SW 1271 (cell line): ENCODE measurements around the gene MED27.

Source experiments
- DNase-seq, 2 experiments: peaks; one replicate each; lab custom pipeline; 2025; lab: John Stamatoyannopoulos, UW

Gene MED27

DNA sequence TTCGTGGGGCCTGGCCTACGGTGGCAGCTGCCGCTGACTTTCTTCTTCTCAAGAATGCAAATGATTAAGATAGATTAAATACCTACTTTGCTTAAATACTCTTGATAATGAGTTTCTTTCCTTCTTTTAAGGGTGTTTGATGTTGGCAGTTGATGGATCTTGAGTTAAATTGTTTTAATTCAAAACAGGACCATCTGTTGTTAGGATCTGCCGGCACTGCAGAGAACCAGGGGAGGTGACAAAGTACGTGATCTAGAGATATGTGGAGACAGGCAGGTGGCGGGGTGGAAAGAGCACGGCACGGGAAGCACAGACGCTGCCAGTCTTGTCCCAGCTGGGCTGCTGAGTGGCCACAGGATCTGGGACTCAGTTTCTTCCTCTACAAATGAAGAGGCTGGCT lies 37.9 kb downstream of the MED27 start:
- DNase-seq: no peak

DNA sequence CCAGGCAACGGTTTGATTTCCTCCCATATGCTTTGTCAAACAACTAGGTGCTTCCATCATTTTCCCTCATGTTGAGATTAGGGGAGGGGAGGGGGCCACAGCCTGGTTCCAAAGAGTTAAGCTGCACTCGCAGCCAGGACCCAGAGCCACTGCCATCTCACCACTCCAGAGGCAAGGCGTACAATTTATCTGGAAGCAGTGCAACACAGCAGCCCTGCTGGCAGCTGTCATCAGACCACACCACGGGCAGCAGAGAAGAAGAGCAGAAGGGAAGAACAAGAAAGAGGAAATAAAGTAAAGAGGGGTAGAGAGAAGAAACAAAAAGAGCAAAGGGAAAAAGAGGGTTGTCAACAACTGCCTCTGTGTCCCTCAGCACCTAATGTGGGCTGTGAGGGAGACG lies 38.9 kb downstream of the MED27 start:
- DNase-seq: no peak

DNA sequence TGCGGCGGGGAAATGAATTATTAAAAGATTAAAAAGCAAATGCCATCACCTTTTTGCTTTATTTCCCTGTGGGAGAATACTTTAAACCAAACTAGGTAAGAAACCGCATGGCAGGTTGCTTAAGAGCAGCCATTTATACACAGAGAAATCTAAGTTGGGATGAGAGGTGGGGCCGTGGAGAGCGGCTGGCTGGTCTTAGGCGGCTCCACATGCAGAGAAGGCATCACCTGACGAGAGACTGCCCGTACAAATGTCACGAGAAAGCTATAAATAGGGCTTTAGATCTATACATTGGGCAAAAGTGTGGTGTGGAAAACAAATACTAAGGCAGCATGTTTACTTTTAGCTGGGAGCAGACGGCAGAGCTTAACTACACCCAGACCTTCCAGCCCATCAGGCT lies 39.4 kb downstream of the MED27 start:
- DNase-seq: no peak

DNA sequence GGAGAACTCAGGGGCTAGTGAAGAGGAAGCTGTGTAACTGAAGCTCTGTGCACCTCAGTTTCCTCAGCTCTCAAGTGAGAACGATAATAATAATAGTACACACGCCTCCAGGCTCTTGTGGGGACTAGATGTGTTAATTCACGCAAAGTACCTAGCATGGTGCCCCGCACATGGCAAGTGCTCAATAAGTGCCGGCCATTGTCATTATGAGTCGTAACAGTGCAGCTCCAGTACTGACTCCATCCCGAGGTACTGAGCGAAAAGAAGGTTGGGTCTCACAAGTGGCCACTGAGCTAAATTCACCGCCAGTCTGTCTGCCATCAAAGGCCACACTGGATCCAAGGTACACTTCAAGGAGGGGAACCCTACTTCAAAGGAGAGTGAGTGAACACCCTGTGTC lies 40.4 kb downstream of the MED27 start:
- DNase-seq: no peak

DNA sequence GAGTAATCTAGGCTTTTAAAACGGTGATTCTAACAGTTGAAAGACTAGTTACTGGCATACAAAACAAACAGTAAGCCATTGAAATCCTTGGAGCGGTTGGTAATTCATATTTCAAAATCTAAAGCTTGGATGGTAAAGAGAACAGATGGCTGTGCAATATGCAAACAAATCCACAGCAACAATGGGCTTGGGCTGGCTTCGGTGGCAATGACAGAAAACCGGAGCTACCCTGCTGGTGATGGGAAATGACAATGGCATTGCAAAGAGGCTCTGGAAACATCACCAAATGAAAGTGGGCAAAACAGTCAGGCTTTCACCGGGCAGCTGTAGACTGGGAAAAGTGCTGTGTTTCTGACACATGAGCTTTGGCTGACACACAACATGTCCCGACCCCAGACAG lies 42.2 kb downstream of the MED27 start:
- DNase-seq: no peak

DNA sequence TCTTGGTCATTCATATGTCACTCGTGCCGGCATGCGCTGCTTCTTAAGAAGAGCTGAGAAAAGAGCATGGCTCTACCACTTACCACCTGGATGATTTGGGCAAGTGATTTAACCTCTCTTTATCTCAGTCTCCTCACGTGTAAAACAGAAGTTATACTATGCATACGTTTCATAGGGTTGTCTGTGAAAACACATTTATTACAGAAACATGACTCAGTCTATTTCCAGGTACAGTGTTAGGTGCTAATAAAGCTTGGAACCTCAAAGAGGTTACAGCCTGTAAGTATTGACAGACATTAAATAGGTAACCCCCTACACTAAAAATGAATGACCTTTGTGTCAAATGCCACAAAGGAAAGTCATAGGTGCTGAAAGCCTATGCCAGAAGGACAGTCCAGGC lies 43.1 kb downstream of the MED27 start:
- no peak for DNase-seq

DNA sequence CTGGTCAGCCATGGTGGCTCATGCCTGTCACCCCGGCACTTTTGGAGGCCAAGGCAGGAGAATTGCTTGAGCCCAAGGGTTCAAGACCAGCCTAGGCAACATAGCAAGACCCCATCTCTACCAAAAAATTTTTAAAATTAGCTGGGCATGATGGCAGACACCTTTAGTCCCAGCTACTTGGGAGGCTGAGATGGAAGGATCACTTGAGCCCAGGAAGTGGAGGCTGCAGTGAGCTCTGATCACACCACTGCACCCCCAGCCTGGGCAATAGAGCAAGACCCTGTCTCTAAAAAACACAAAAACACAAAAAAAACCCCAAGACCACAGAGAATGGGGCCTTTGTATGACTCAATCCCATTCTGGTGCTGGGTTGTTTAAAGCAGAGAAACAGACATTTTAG lies 44.0 kb downstream of the MED27 start:
- no peak for DNase-seq

DNA sequence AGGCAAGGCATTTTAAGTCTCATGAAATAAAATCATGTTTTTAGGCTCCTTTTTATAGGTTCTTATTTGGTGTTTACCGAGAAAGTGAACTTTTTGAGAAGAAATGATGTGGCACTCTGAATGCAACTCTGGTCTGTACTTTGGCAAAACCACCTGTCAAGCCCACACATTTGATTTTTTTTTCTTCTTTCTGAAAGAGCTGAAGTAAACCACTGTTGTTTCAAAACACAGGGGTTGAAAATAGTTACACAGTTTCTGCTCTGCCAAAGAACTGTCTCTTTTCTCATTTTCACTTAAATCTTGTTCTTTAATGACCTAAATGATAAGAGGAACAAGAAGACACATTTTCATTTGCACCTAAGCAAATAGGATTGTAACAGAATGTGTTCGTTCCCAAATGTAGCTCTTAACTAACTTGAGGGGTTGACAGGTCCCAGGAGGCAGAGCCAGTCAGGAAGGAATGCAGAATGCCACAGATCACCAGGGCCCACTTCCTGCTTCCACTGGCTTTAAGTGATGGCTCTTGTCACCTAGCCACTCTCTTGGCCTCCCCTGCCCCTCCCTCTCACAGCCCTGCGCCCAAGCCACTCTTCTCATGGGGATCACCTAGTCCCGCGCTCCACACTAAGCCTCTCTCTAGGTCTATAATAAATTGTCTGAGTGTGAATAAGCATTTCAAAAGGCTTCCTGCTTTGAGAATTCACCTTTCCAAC lies 47.3 kb downstream of the MED27 start:
- no peak for DNase-seq

DNA sequence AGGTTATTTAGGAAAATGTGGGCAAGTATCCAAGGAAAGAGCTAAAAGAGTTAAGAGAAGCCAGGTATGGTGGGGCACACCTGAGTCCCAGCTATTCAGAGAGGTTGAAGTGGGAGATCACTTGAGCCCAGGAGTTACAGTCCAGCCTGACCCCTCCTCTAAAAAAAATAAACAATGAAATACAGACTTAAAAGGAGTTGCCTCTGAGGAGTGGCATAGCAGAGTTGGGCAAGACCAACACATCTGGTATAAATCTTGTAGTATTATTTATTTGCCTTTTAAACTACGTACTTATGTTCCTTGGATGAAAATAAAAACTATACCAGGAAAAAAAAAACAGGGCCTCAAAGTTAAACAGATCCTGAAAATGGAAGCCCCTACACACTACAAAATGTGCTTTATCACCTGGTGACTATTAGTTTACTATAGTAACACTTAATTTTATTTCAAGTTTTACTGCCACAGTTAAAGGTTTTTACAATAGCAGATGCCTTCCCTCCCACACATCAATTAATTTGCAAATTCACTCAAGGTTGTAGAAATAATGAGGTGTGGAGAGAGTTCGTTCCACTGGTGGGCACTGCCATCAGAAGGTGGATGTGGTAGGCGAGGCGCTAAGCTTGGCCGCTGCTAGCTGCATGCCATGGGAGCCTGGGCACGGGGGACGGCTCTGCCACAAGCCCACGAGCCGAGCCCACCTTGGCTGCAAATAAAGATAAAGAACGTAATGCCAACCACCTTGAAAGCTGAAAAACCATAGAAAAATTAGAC lies 48.0 kb downstream of the MED27 start:
- DNase-seq: no peak

DNA sequence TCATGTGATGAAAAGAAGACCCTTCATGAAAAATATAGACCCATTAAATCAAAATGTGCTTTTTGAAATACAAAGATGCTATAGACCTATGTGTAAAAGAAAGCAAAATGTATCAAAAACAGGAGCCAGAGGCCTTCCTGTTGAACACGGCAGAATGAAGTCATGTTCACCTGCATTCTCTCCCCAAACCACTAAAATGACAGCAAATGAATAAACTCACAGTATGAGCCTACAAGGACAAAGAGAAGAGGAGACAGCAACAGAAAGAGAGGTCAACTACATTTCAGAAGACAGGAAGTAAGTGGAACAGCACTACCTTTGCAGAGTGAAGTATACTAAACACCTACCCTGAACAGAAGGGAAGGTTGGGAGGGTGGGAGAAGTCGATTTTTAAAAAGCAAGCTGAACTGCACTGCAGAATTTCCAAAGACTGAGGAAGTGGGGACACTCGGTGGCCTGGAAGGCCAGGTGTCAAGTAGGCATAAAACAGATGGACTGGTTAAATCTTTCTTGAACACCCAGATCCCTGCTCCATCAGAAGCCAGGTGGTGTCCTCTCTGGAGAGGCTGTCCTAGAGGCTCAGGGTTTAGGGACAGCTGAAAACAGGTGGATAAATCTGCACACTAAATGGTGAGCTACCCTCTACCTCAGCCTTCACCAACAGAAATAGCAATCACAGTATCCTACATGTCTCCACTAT lies 48.9 kb downstream of the MED27 start:
- DNase-seq: no peak

DNA sequence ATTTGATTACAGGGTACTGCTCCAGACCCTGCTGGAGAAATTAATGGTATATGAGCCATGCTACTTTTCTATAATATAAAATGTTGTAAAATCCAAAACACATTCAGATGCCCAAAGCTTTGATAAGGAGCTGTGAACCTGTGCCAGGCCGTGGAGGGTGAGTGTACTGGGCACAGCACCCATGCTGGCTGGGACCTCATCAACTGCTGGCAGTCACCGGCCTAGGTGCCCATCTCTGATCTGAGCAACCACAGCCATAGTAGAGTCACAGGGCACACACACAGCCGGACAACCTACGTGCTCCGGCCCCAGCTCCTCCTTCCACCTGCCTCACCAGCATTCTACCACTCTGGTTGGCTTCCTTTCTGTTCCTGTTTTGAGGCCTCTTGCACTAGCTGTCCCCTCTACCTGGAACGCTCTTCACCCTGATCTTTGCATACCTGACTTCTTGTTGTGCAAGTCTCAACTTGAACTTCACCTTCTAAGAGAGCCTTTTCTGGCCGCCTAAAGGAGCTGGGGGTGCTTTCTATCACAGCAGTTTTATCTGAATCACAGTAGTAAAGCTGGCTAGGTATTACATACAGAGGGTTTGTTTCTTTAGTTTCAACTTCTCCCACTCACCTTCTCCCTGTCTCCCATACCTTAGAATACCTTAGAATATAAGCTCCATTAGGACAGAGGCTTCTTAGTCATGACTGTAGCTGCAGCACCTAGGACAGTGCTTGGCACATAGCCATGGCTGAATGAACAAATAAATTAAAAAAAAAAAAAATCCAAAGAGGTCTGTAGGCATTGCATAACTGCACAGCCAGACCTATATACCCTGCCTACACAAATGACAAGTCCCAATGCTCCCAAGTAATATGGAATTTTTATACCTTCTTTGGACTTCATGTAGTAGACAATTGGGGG lies 51.7 kb downstream of the MED27 start:
- no peak for DNase-seq

DNA sequence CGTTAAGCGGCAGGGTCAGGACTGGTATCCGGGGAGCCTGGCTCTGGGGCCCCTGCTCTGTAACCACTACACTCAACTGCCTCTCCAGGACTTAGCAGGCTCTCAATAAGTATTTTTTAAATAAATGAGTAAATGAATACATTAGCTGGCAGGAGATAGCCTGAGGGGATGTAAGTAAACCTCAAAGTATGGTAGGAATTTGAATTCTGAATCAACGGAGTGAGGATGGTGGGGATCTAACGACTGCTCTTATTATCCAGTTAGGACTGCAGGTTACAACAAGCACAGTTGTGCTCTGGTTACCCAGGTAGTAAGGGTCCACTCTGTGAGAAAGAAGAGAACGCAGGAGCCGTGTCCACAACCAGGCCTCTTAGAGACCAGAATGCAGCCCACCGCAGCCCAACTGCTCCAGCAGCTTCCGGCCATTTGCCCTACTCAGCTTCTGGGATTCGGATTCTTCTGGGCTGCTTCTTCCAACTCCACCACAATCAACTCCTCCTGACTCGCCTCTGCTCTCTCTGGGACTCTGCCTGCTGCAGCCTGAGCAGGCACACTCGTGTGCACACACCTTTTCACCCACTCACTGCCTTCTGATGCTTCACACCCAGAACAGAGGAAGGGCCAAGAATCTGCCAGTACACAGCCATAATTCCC lies 52.6 kb downstream of the MED27 start:
- peak; percentile 18 to 79 for DNase-seq

DNA sequence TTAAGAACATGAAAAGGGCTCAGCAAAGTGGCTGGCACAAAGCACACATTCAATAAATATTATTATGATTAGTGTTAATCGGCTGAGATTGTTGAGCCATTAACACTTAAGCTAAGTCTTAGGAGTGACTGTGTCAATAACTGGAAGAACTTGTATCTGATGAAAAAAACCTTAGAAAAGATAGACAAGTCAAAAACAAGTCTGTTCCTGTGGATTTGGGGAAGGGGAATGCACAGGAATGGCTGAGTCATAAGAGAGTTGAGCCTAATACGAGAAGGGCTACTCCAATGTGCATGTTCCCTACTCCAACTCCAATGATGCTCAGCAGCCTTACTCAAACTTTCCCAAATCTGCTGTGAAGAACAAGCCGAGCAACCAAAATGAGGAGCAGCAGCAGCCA lies 53.9 kb downstream of the MED27 start:
- DNase-seq: no peak

DNA sequence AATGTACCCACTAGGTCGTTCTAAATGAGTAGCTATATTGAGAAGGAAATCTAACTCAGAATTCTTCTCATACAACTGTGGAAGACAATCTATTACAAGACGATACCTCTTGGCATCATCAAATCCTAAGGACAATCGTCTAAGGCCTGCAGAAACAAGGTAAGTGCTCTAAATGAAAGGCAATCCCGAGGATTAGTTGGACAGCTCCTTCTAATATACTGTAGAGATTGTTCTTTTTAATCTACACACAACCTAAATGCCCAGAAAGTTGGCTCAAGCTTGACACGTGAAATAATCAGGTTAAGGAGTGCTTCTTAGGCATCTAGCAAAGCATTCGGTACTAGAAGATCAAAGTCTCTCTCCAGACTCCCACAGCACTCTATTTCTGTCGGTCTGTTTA lies 55.1 kb downstream of the MED27 start:
- DNase-seq: no peak

DNA sequence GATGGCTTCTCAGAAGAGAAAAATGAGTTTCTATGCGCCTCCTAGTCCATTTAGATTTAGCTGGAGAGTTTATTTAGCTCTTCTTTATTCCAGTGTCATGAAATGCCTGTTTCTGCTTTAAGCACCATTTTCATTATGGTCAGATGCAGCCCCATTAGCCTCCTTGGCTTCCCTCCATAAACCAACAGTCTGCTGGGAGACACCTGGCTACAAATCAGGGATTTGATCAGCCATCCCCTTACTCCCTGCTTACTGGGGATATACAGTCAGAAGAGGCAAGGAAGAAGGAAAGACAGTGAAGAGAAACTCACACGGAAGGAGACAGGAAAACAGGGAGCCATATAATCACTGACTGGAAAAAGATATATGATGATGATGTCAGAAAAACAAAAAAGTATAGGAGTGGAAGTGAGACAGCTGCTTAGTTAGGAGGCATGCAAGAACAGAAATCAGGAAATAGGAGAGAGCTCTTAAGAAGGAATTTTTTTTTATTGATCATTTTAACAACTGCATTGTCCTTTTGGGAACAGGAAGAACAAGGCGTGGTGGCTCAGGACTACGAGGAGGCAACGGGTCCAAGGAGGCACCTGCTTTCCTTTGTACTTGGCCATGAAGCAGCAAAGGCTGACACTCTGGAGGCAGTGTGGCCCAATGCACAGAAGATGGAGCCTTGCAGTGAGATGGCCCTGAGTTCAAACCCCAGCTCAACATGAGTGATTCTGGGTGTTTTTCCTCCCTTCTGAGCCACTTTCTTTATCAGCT lies 56.1 kb downstream of the MED27 start:
- no peak for DNase-seq

DNA sequence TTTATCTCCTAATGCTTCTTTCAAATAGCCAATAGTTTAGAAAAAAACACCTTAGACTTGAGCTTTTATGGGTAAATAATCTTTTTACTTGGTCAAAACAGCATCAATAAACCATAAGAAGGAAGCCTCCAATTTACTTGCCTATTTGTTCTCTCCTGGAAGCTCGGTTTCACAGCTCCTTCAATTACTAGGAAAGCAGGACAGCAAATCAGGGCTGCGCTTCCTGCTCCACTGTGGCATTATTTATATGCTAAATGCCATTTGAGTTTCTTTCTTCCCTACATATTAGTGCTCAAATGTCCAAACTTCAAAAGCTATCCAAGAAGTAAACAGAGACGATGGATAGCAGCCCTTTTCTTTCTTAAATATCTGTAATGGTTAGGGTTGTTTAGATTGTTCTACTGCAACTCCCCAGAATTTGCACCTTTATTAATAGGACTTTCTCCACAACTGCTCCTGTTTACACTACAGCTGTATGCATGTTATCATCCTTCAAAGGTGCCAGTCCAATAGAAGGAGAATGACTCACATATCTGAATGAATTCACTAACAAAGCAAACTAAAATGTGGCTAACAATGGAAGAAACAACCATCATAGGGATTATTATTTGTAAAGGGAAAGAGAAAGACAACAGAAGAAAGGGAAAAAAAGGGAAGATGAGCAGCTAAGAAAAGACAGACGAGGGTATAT lies 58.7 kb downstream of the MED27 start:
- DNase-seq: no peak

DNA sequence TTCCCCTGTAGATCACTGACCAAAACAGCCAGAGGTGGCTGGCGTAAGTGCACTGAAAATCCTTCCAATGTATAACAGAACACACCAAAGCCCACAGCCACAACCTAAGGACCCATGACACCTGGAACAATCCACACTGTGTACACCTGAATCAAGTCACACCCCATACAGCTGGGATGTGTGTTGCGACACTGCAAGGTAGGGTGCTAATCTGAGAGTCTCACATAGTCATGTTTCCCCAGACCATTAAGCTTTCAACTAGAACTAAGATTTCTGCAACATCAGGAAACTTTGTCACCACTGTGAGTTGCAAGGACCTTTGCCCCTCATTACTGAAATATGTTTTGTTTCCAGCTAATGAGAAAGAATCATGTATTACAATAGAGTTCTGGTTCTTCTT lies 59.4 kb downstream of the MED27 start:
- no peak for DNase-seq

DNA sequence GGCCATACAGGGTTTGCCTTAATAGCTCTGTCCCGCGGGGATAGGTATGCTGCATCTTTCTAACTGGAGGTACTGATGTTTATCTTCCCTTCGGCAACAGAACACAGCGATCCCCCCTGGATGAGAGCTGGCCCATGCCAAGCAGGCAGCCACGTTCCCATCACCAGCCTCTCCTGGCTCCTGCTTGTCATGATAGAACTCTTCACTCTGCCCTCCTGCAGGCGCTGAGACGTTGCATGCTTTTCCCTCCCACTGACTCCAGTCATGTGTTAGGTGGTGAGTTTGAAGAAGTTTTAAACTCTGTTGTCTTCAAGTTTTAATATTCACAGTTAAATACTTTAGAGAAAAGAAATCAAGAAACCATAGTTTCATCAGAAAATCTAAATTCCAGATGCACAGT lies 60.0 kb downstream of the MED27 start:
- DNase-seq: no peak

DNA sequence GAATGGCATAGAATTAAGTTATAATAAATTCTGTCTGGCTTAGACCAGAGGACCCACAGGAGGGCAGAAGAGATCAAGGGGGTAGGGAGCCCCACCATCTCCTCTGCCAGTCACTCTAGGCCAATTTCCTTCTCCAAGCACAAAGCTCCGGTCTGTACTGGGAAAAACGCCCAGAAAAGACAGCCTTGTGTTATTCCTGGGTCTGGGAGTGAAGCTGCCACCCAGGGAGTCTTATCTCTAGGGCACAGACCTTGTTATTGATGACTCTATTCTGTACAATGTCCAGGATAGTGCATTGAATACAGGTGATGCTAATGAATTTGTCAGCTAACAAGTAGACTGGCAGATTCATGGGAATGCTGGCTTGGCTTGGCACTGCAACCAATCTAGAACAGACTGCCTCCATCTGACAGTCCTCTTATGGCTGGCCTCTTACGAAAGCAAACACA lies 60.7 kb downstream of the MED27 start:
- DNase-seq: no peak

DNA sequence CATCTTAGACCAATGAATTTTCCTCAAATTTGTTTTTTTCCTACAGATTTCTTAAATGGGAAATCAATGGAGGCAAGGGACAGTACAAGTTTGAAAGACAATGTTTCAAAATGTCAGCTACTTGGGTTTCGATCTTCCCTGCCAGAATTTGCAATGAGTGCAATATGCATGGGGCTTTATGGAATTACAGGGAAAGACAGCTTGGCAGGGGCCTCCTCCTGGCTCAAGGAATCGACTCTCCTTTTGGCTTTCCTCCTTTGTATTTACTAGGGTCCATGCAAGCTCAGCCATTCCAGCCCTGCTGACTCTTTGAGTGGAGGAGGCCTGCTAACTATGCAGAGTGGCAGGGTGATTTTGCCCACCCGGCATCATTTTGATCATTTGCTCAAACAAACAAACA lies 63.2 kb downstream of the MED27 start:
- DNase-seq: no peak
